HG03175 (cell line): Measurements from ENCODE around the gene AXDND1.
"Not testable (repeated sequence)": the region's sequence is repeated elsewhere in the genome, so short reads cannot be mapped to it uniquely, and the experiment has no call there.

Experiments
- ATAC-seq: cut with Tn5 transposase; IDR thresholded peaks from one replicate; pipeline ENCODE4 v1.9.1; 2021; ENCODE audit warnings: mild to moderate bottlenecking, moderate library complexity; ENCODE audit not compliant: unreplicated experiment

AXDND1 gene

GRCh38 chr1:179365342-179366092, at the start of gene AXDND1:
AXDND1 (plus strand) TSS chr1:179365971; CDS start chr1:179366510, 539 bp downstream.
- ATAC-seq = peak; percentile 97

GRCh38 chr1:179318491-179318890, 47.3 kb upstream of the AXDND1 start:
- ATAC-seq = no peak

- ATAC-seq = no peak
Measured at GRCh38 chr1:179321533-179322216, 44.1 kb upstream of the AXDND1 start.

- ATAC-seq = no peak
Measured at GRCh38 chr1:179322557-179322956, 43.2 kb upstream of the AXDND1 start.

GRCh38 chr1:179323436-179323835, 42.3 kb upstream of the AXDND1 start:
- ATAC-seq = no peak

- ATAC-seq = no peak
Measured at GRCh38 chr1:179325836-179326235, 39.9 kb upstream of the AXDND1 start.

GRCh38 chr1:179326746-179327145, 39.0 kb upstream of the AXDND1 start:
- ATAC-seq = no peak

- ATAC-seq = no peak
Measured at GRCh38 chr1:179327196-179327595, 38.6 kb upstream of the AXDND1 start.

- no peak for ATAC-seq
Measured at GRCh38 chr1:179327679-179328078, 38.1 kb upstream of the AXDND1 start.

- ATAC-seq = no peak
Measured at GRCh38 chr1:179329862-179330261, 35.9 kb upstream of the AXDND1 start.

GRCh38 chr1:179334440-179334839, 31.3 kb upstream of the AXDND1 start:
- ATAC-seq = no peak

GRCh38 chr1:179337288-179337687, 28.5 kb upstream of the AXDND1 start:
- no peak for ATAC-seq

- no peak for ATAC-seq
Measured at GRCh38 chr1:179337942-179338560, 27.7 kb upstream of the AXDND1 start.

GRCh38 chr1:179340918-179341317, 24.9 kb upstream of the AXDND1 start:
- no peak for ATAC-seq

- no peak for ATAC-seq
Measured at GRCh38 chr1:179341943-179342547, 23.7 kb upstream of the AXDND1 start.

GRCh38 chr1:179342740-179343404, 22.9 kb upstream of the AXDND1 start:
- ATAC-seq = no peak

- ATAC-seq = no peak
Measured at GRCh38 chr1:179351281-179351680, 14.5 kb upstream of the AXDND1 start.

GRCh38 chr1:179352236-179352635, 13.5 kb upstream of the AXDND1 start:
- no peak for ATAC-seq

GRCh38 chr1:179353546-179353945, 12.2 kb upstream of the AXDND1 start:
- no peak for ATAC-seq

- not testable (repeated sequence) for ATAC-seq
Measured at GRCh38 chr1:179361631-179362030, 4.1 kb upstream of the AXDND1 start.
